Endodermal cell (in vitro differentiated cells): ENCODE data around the gene CBFB. TPM values are rescaled to one million over a fixed set of nuclear protein-coding genes. Genes with fewer than 3 reads are reported as not detected.

Experiments used
- DNase-seq: peaks from one replicate; pipeline ENCODE4 v3.0.0-alpha.2; 2017
- H3K27ac ChIP-seq: 2 replicates; pipeline ENCODE4 v1.5.1; 2013; ENCODE audit warnings: mild to moderate bottlenecking, low read depth, low read length, moderate library complexity
- H3K27me3 ChIP-seq: 2 replicates; pipeline ENCODE4 v1.6.1; 2013; ENCODE audit warnings: mild to moderate bottlenecking, low read length, moderate library complexity; ENCODE audit not compliant: insufficient read depth, control insufficient read depth, poor library complexity, severe bottlenecking
- H3K36me3 ChIP-seq: 2 replicates; pipeline ENCODE4 v1.7.0; 2013; ENCODE audit warnings: mild to moderate bottlenecking, low read length, moderate library complexity; ENCODE audit not compliant: control insufficient read depth, insufficient read depth
- H3K4me1 ChIP-seq: one replicate; pipeline ENCODE4 v1.7.0; 2013; ENCODE audit warnings: low read length; ENCODE audit not compliant: control insufficient read depth, insufficient read depth
- H3K4me3 ChIP-seq: 2 replicates; pipeline ENCODE4 v1.5.1; 2013; ENCODE audit warnings: mild to moderate bottlenecking, low read length, moderate library complexity
- H3K9ac ChIP-seq: 2 replicates; pipeline ENCODE4 v1.6.1; 2013; ENCODE audit warnings: mild to moderate bottlenecking, low read length, moderate library complexity; ENCODE audit not compliant: poor library complexity, severe bottlenecking; ENCODE audit errors: extremely low read depth
- H3K9me3 ChIP-seq: 2 replicates; pipeline ENCODE4 v1.6.1; 2013; ENCODE audit warnings: mild to moderate bottlenecking, low read length, moderate library complexity; ENCODE audit not compliant: control insufficient read depth
- H3K27ac Mint-ChIP-seq: 2 replicates; pipeline ENCODE4 v1.8.0; 2020; ENCODE audit warnings: mixed read lengths
- H3K27me3 Mint-ChIP-seq: 2 replicates; pipeline ENCODE4 v1.8.0; 2021; ENCODE audit warnings: mild to moderate bottlenecking, mixed read lengths; ENCODE audit not compliant: insufficient read depth
- H3K36me3 Mint-ChIP-seq: 2 replicates; pipeline ENCODE4 v1.8.0; 2020; ENCODE audit warnings: low read depth, mixed read lengths
- H3K4me1 Mint-ChIP-seq: 2 replicates; pipeline ENCODE4 v1.8.0; 2020; ENCODE audit warnings: mixed read lengths
- H3K4me3 Mint-ChIP-seq: 2 replicates; pipeline ENCODE4 v1.8.0; 2020; ENCODE audit warnings: mild to moderate bottlenecking, moderate library complexity, mixed read lengths
- H3K9me3 Mint-ChIP-seq: 2 replicates; pipeline ENCODE4 v1.8.0; 2020; ENCODE audit warnings: mild to moderate bottlenecking, mixed read lengths
- CTCF ChIP-seq: fragments of 200-600 bp; sonication (generic); conservative IDR thresholded peaks from 2 replicates; pipeline ENCODE4 v1.5.0; 2021; ENCODE audit warnings: antibody characterized with exemption, mild to moderate bottlenecking
- WGBS, 2 experiments: methylation state at CpG; one replicate each; pipeline versions ENCODE4 v1.1.5 to v1.1.7; 2013; ENCODE audit warnings: missing lambda C conversion rate in 2 of 2, mixed read lengths in 1 of 2; ENCODE audit not compliant: insufficient coverage in 1 of 2, insufficient read length in 1 of 2; 5-methylcytosine and 5-hydroxymethylcytosine counted together
- total RNA-seq, 2 donors: library from RNA; stranded (reverse); fragmentation: NEBNext Ultra II Directional in 1 of 2; extraction: Animal tissue kit (Norgen Biotek cat#: 25700) in 1 of 2; gene quantifications; 2 replicates in 1 of 2; 3 replicates in 1 of 2; pipeline ENCODE4 v1.2.1, GENCODE V29; 2021

The CBFB gene
- total RNA-seq, 2 donors from 2014 or later: 93.9 to 95.2 TPM

- no peaks in the 10 kb centered on the region for H3K9me3 ChIP-seq
- H3K4me3 ChIP-seq: no peak overlapping the region
- Mint-ChIP-seq H3K27me3 (peaks cover 1% of the 10 kb centered on the region), H3K9me3 (no peaks in the 10 kb centered on the region), H3K4me1 (peaks cover 18% of the 10 kb centered on the region), H3K36me3 (peaks cover 11% of the 10 kb centered on the region), H3K4me3 (no peak overlapping the region), H3K27ac (no peak overlapping the region)
- no peak for TF ChIP-seq CTCF
- peaks cover 8% of the 10 kb centered on the region for H3K36me3 ChIP-seq
- H3K9ac ChIP-seq: no peak overlapping the region
- WGBS, 2 experiments: 83 to 93% methylated on average over 2 of the region's 2 CpGs
- no peaks in the 10 kb centered on the region for H3K27me3 ChIP-seq
- no peaks in the 10 kb centered on the region for H3K4me1 ChIP-seq
- H3K27ac ChIP-seq: no peak overlapping the region
- no peak for DNase-seq
These were observed 85.8 kb downstream of the CBFB start for GRCh38 chr16:67114793-67115192.

- H3K27me3 Mint-ChIP-seq: no peaks in the 10 kb centered on the region
- H3K4me1 Mint-ChIP-seq: peaks cover 15% of the 10 kb centered on the region
- no peak overlapping the region for H3K4me3 Mint-ChIP-seq
- TF ChIP-seq CTCF: no peak
- no peak for DNase-seq
- no peaks in the 10 kb centered on the region for H3K4me1 ChIP-seq
- H3K9me3 ChIP-seq: no peaks in the 10 kb centered on the region
- H3K27me3 ChIP-seq: no peaks in the 10 kb centered on the region
- H3K27ac Mint-ChIP-seq: no peak overlapping the region
- WGBS, 2 experiments: 83 to 95% methylated on average over 6 to 7 of the region's 7 CpGs
- peaks cover 17% of the 10 kb centered on the region for H3K36me3 ChIP-seq
- H3K4me3 ChIP-seq: no peak overlapping the region
- H3K9ac ChIP-seq: no peak overlapping the region
- H3K9me3 Mint-ChIP-seq: no peaks in the 10 kb centered on the region
- H3K36me3 Mint-ChIP-seq: peaks cover 20% of the 10 kb centered on the region
- no peak overlapping the region for H3K27ac ChIP-seq
These were observed 86.7 kb downstream of the CBFB start for GRCh38 chr16:67115639-67116038.

- H3K9me3 Mint-ChIP-seq: no peaks in the 10 kb centered on the region
- H3K4me3 ChIP-seq: no peak overlapping the region
- H3K4me1 Mint-ChIP-seq: peaks cover 9% of the 10 kb centered on the region
- H3K4me1 ChIP-seq: no peaks in the 10 kb centered on the region
- 94 to 97% methylated on average over 11 to 13 of the region's 13 CpGs for WGBS, 2 experiments
- H3K27me3 ChIP-seq: no peaks in the 10 kb centered on the region
- peaks cover 20% of the 10 kb centered on the region for H3K36me3 ChIP-seq
- no peaks in the 10 kb centered on the region for H3K27me3 Mint-ChIP-seq
- no peak overlapping the region for H3K27ac Mint-ChIP-seq
- no peaks in the 10 kb centered on the region for H3K9me3 ChIP-seq
- H3K36me3 Mint-ChIP-seq: peaks cover 24% of the 10 kb centered on the region
- no peak overlapping the region for H3K4me3 Mint-ChIP-seq
- H3K9ac ChIP-seq: no peak overlapping the region
- no peak overlapping the region for H3K27ac ChIP-seq
- no peak for DNase-seq
- TF ChIP-seq CTCF: no peak
These were observed 87.7 kb downstream of the CBFB start for GRCh38 chr16:67116388-67117311.
